HEK293 (cell line): ENCODE data around the gene PLCB1.
"Not testable (repeated sequence)": the region's sequence is repeated elsewhere in the genome, so short reads cannot be mapped to it uniquely, and the experiment has no call there.

ENCODE experiments used
- CTCF ChIA-PET: fragments of 350-600 bp; formaldehyde crosslinking; extraction: SDS; loops from one replicate; lab custom pipeline; 2021; ENCODE audit warnings: antibody characterized with exemption; lab: Yijun Ruan, JAX
- POLR2A ChIA-PET: fragments of 300-600 bp; formaldehyde crosslinking; extraction: SDS; loops from one replicate; lab custom pipeline; 2020; ENCODE audit warnings: antibody characterized with exemption, inconsistent platforms; lab: Yijun Ruan, JAX
- H3K27ac ChIP-seq: fragments of 200-500 bp; sonication (Bioruptor generic); 2 replicates; pipeline ENCODE4 v1.5.1; 2014; ENCODE audit warnings: low read depth, low read length, control low read depth, inconsistent platforms; ENCODE audit errors: extremely low read depth
- H3K36me3 ChIP-seq, 2 experiments: fragments of 200-500 bp in 1 of 2; sonication (Bioruptor generic) in 1 of 2; 1 replicate in 1 of 2; 2 replicates in 1 of 2; pipeline ENCODE4 v1.5.1; 2014 to 2017; ENCODE audit warnings: inconsistent platforms in 2 of 2, low read length in 2 of 2; ENCODE audit not compliant: control insufficient read depth in 2 of 2, insufficient read depth in 1 of 2
- H3K4me1 ChIP-seq: fragments of 200-500 bp; sonication (Bioruptor generic); 2 replicates; pipeline ENCODE4 v1.5.1; 2014; ENCODE audit warnings: mild to moderate bottlenecking, low read length, inconsistent platforms; ENCODE audit not compliant: control insufficient read depth, insufficient read depth
- H3K4me3 ChIP-seq: 2 replicates; pipeline ENCODE4 v1.5.1; 2011; ENCODE audit warnings: low read depth, mild to moderate bottlenecking, control low read depth, low read length, moderate library complexity
- H3K9me3 ChIP-seq: fragments of 200-500 bp; sonication (Bioruptor generic); 2 replicates; pipeline ENCODE4 v1.5.1; 2014; ENCODE audit warnings: low read depth, low read length, inconsistent platforms; ENCODE audit not compliant: control insufficient read depth, insufficient read depth
- GLI4 ChIP-seq: fragments of 450-650 bp; formaldehyde crosslinking; IDR thresholded peaks from 2 replicates; pipeline ENCODE4 v1.5.1; 2016; ENCODE audit warnings: missing biosample characterization, missing genetic modification characterization
- PBX3 ChIP-seq: sonication (generic); formaldehyde crosslinking; IDR thresholded peaks from 2 replicates; pipeline ENCODE4 v1.8.1; 2022; ENCODE audit warnings: mild to moderate bottlenecking, moderate library complexity, missing genetic modification reagents
- PRDM1 ChIP-seq: fragments of 450-650 bp; formaldehyde crosslinking; IDR thresholded peaks from 2 replicates; pipeline ENCODE4; 2016; ENCODE audit warnings: missing biosample characterization, missing genetic modification characterization
- YY1 ChIP-seq: fragments of 450-650 bp; formaldehyde crosslinking; IDR thresholded peaks from 2 replicates; pipeline ENCODE4 v1.5.1; 2018; ENCODE audit warnings: missing biosample characterization, missing genetic modification characterization
- ZBTB17 ChIP-seq: fragments of 450-650 bp; formaldehyde crosslinking; IDR thresholded peaks from 2 replicates; pipeline ENCODE4 v1.5.1; 2016; ENCODE audit warnings: missing biosample characterization, missing genetic modification characterization
- ZBTB26 ChIP-seq: fragments of 450-650 bp; formaldehyde crosslinking; optimal IDR thresholded peaks from 2 replicates; pipeline ENCODE3; 2016; ENCODE audit warnings: missing biosample characterization, mild to moderate bottlenecking, missing genetic modification characterization
- ZBTB48 ChIP-seq: fragments of 450-650 bp; formaldehyde crosslinking; IDR thresholded peaks from 2 replicates; pipeline ENCODE4 v1.5.1; 2016; ENCODE audit warnings: missing biosample characterization, missing genetic modification characterization
- ZBTB8A ChIP-seq: fragments of 450-650 bp; formaldehyde crosslinking; IDR thresholded peaks from 2 replicates; pipeline ENCODE4 v1.5.1; 2016; ENCODE audit warnings: missing biosample characterization, missing genetic modification characterization
- ZNF18 ChIP-seq: fragments of 450-650 bp; formaldehyde crosslinking; IDR thresholded peaks from 2 replicates; pipeline ENCODE4 v1.5.1; 2016; ENCODE audit warnings: missing biosample characterization, missing genetic modification characterization
- ZNF221 ChIP-seq: fragments of 450-650 bp; formaldehyde crosslinking; IDR thresholded peaks from 2 replicates; pipeline ENCODE4 v1.5.1; 2017; ENCODE audit warnings: missing biosample characterization, missing genetic modification characterization, borderline replicate concordance
- ZNF280D ChIP-seq: fragments of 450-650 bp; formaldehyde crosslinking; IDR thresholded peaks from 2 replicates; pipeline ENCODE4 v1.5.1; 2016; ENCODE audit warnings: missing biosample characterization, missing genetic modification characterization
- ZNF335 ChIP-seq: fragments of 450-650 bp; formaldehyde crosslinking; conservative IDR thresholded peaks from 2 replicates; pipeline ENCODE4 v1.5.1; 2016; ENCODE audit warnings: missing biosample characterization, missing genetic modification characterization
- ZNF341 ChIP-seq: fragments of 450-650 bp; formaldehyde crosslinking; IDR thresholded peaks from 2 replicates; pipeline ENCODE4; 2016; ENCODE audit warnings: low read depth, missing biosample characterization, missing genetic modification characterization
- ZNF560 ChIP-seq: fragments of 450-650 bp; formaldehyde crosslinking; IDR thresholded peaks from 2 replicates; pipeline ENCODE4 v1.5.1; 2017; ENCODE audit warnings: missing biosample characterization, missing genetic modification characterization, borderline replicate concordance
- ZNF561 ChIP-seq: fragments of 450-650 bp; IDR thresholded peaks from 2 replicates; pipeline ENCODE4 v1.5.1; 2018; ENCODE audit warnings: missing biosample characterization, missing genetic modification characterization, borderline replicate concordance
- ZNF596 ChIP-seq: fragments of 450-650 bp; IDR thresholded peaks from 2 replicates; pipeline ENCODE4 v1.5.0; 2018; ENCODE audit warnings: missing biosample characterization, mild to moderate bottlenecking, missing genetic modification characterization, moderate library complexity
- ZNF600 ChIP-seq: fragments of 450-650 bp; formaldehyde crosslinking; IDR thresholded peaks from 2 replicates; pipeline ENCODE4 v1.5.1; 2016; ENCODE audit warnings: missing biosample characterization, missing genetic modification characterization
- ZNF707 ChIP-seq: fragments of 450-650 bp; formaldehyde crosslinking; IDR thresholded peaks from 2 replicates; pipeline ENCODE4 v1.5.1; 2016; ENCODE audit warnings: missing biosample characterization, missing genetic modification characterization
- ZNF830 ChIP-seq: fragments of 450-650 bp; IDR thresholded peaks from 2 replicates; pipeline ENCODE4 v1.5.0; 2018; ENCODE audit warnings: missing biosample characterization, missing genetic modification characterization, low read depth, mild to moderate bottlenecking, moderate library complexity

Gene PLCB1

GRCh38 chr20:8600910-8601541 is 469.0 kb downstream of the PLCB1 start:
- H3K27ac ChIP-seq, H3K9me3 ChIP-seq, H3K36me3 ChIP-seq, CTCF ChIA-PET, POLR2A ChIA-PET, H3K4me3 ChIP-seq, H3K4me1 ChIP-seq: not testable (repeated sequence)
- TF ChIP-seq ZNF335 (tag by site-specific recombination) (peak; percentile 46; the same call in 1 of the 2 replicates), YY1 (tag by site-specific recombination) (peak; percentile 37; the same call in 1 of the 2 replicates), ZBTB8A (tag by site-specific recombination) (peak; percentile 46; the same call in 1 of the 2 replicates), ZNF341 (peak; percentile 78), ZBTB48 (tag by site-specific recombination) (peak; percentile 62), ZBTB26 (tag by site-specific recombination) (peak; percentile 31)

- H3K9me3 ChIP-seq: no peaks in the 10 kb centered on the region
- ChIA-PET POLR2A (no interaction called here), CTCF (no interaction called here)
- no peak overlapping the region for H3K4me3 ChIP-seq
- no peaks in the 10 kb centered on the region for H3K36me3 ChIP-seq
- TF ChIP-seq ZNF600: 0 out of 2 replicates have a peak, but pooled peaks have one; percentile 24
- TF ChIP-seq ZNF280D (tag by site-specific recombination): no peak
- H3K27ac ChIP-seq: no peak overlapping the region
- H3K4me1 ChIP-seq: peaks cover 2% of the 10 kb centered on the region; the same call in 1 of the 2 replicates
Measured at GRCh38 chr20:8601542-8601912, 469.5 kb downstream of the PLCB1 start.

GRCh38 chr20:8602389-8603116 is 470.5 kb downstream of the PLCB1 start:
- Histone ChIP-seq H3K27ac (no peak overlapping the region), H3K4me3 (no peak overlapping the region), H3K9me3 (no peaks in the 10 kb centered on the region), H3K4me1 (peaks cover 2% of the 10 kb centered on the region; the same call in 1 of the 2 replicates), H3K36me3 (no peaks in the 10 kb centered on the region)
- TF ChIP-seq GLI4 (tag by site-specific recombination) (no peak), PRDM1 (tag by site-specific recombination) (0 out of 2 replicates have a peak, but pooled peaks have one; percentile 54), ZNF707 (no peak)
- POLR2A ChIA-PET: no interaction called here
- CTCF ChIA-PET: interaction anchor here (0.6 kb wide), 1 partner anchor 124 kb away, joined by 3 read pairs; no protein-coding TSS in a partner anchor

- no peak overlapping the region for H3K4me3 ChIP-seq
- no peaks in the 10 kb centered on the region for H3K36me3 ChIP-seq
- ChIA-PET CTCF (interaction anchor here (0.6 kb wide), 1 partner anchor 672 kb away, joined by 3 read pairs; no protein-coding TSS in a partner anchor), POLR2A (no interaction called here)
- H3K4me1 ChIP-seq: no peaks in the 10 kb centered on the region
- no peak overlapping the region for H3K27ac ChIP-seq
- no peaks in the 10 kb centered on the region for H3K9me3 ChIP-seq
- TF ChIP-seq ZNF830 (tag by site-specific recombination) (no peak), ZNF18 (no peak), ZNF560 (no peak), ZNF561 (no peak), PBX3 (CRISPR knock-in tag) (no peak), ZNF221 (tag by site-specific recombination) (no peak), ZBTB17 (tag by site-specific recombination) (no peak), ZNF596 (tag by site-specific recombination) (no peak)
Measured at GRCh38 chr20:8608470-8608869, 476.4 kb downstream of the PLCB1 start.
